Tibial nerve (tissue), 4 donors: ENCODE measurements around the gene UBE2J2.

ENCODE experiments used
- CTCF ChIP-seq, 5 experiments: fragments of 200-600 bp in 3 of 5; fragments of 450-650 bp in 2 of 5; sonication (generic) in 3 of 5; IDR thresholded peaks; one replicate each; pipeline ENCODE4 v1.5.1; 2016 to 2019; ENCODE audit warnings: antibody characterized with exemption in 5 of 5, mild to moderate bottlenecking in 3 of 5, moderate library complexity in 2 of 5
- EP300 ChIP-seq, 2 donors: sonication (generic); formaldehyde crosslinking; IDR thresholded peaks; one replicate each; pipeline ENCODE4 v1.6.1; 2017; ENCODE audit warnings: antibody characterized with exemption in 2 of 2, mild to moderate bottlenecking in 1 of 2

GRCh38 chr1:1281533-1282321, 8.1 kb upstream of the UBE2J2 start:
- TF ChIP-seq CTCF (IDR thresholded peaks at IDR 0.05) (no peak), EP300 (IDR thresholded peaks at IDR 0.05) (no peak)
